Endothelial cell (in vitro differentiated cells): ENCODE data around the gene MMP13. TPM values are rescaled to one million over a fixed set of nuclear protein-coding genes. Genes with fewer than 3 reads are reported as not detected.
"Not testable (repeated sequence)": the region's sequence is repeated elsewhere in the genome, so short reads cannot be mapped to it uniquely, and the experiment has no call there.

Experiments
- DNase-seq: peaks from one replicate; pipeline ENCODE4 v3.0.0; 2021; ENCODE audit warnings: low spot score
- H3K27ac Mint-ChIP-seq: one replicate; pipeline ENCODE4 v1.8.0; 2021; ENCODE audit warnings: mixed read lengths, inconsistent platforms; ENCODE audit not compliant: unreplicated experiment
- H3K27me3 Mint-ChIP-seq: one replicate; pipeline ENCODE4 v1.8.0; 2021; ENCODE audit warnings: mild to moderate bottlenecking, moderate library complexity, mixed read lengths, inconsistent platforms; ENCODE audit not compliant: unreplicated experiment
- H3K36me3 Mint-ChIP-seq: one replicate; pipeline ENCODE4 v1.8.0; 2021; ENCODE audit warnings: mild to moderate bottlenecking, low read depth, mixed read lengths, inconsistent platforms; ENCODE audit not compliant: unreplicated experiment
- H3K4me1 Mint-ChIP-seq: one replicate; pipeline ENCODE4 v1.8.0; 2021; ENCODE audit warnings: mild to moderate bottlenecking, mixed read lengths, inconsistent platforms; ENCODE audit not compliant: unreplicated experiment
- H3K4me3 Mint-ChIP-seq: one replicate; pipeline ENCODE4 v1.8.0; 2021; ENCODE audit warnings: mild to moderate bottlenecking, mixed read lengths, inconsistent platforms; ENCODE audit not compliant: unreplicated experiment
- H3K9me3 Mint-ChIP-seq: one replicate; pipeline ENCODE4 v1.8.0; 2021; ENCODE audit warnings: mixed read lengths, inconsistent platforms; ENCODE audit not compliant: unreplicated experiment
- total RNA-seq: library from RNA; stranded (reverse); fragmentation: NEBNext Ultra II Directional; extraction: Animal tissue kit (Norgen Biotek cat#: 25700); gene quantifications from one replicate; pipeline ENCODE4 v1.2.1, GENCODE V29; 2021; ENCODE audit not compliant: unreplicated experiment
- TF ChIP-seq, protein P1 (sequence below): fragments of 200-600 bp; sonication (generic); IDR thresholded peaks from one replicate; pipeline ENCODE4 v1.5.0; 2021; ENCODE audit warnings: antibody characterized with exemption; ENCODE audit not compliant: unreplicated experiment

The MMP13 gene
- total RNA-seq, 1 donor from 2014 or later = not detected

DNA sequence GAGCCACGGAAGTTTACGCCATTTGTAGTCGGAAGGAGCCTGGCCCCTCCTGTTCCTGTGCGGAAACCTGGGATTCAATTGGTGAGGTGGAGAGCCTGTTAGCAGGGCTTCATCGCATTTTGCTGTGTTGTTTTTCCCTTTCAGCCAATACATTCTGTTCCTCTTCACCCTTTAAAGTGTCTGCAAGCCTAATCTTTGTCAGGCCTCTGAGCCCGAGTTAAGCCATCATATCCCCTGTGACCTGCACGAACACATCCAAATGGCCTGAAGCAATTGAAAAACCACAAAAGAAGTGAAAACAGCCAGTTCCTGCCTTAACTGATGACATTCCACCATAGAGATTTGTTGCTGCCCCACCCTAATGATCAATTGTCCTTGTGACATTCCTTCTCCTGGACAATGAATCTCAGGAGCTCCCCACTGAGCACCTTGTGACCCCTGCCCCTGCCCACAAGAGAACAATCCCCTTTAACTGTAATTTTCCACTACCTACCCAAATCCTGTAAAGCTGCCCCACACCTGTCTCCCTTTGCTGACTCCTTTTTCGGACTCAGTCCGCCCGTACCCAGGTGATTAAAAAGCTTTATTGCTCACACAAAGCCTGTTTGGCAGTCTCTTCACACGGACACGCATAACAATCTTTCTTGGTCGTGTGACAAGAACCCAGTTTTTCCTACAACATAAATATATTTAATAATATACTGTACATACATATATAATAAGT, 43.6 kb downstream of the MMP13 start:
- no peaks in the 10 kb centered on the region for H3K9me3 Mint-ChIP-seq
- H3K27ac Mint-ChIP-seq = no peak overlapping the region
- H3K4me3 Mint-ChIP-seq = no peak overlapping the region
- peaks cover 2% of the 10 kb centered on the region for H3K27me3 Mint-ChIP-seq
- no peaks in the 10 kb centered on the region for H3K36me3 Mint-ChIP-seq
- no peak for DNase-seq
- peaks cover 7% of the 10 kb centered on the region for H3K4me1 Mint-ChIP-seq
- TF ChIP-seq, protein P1, sequence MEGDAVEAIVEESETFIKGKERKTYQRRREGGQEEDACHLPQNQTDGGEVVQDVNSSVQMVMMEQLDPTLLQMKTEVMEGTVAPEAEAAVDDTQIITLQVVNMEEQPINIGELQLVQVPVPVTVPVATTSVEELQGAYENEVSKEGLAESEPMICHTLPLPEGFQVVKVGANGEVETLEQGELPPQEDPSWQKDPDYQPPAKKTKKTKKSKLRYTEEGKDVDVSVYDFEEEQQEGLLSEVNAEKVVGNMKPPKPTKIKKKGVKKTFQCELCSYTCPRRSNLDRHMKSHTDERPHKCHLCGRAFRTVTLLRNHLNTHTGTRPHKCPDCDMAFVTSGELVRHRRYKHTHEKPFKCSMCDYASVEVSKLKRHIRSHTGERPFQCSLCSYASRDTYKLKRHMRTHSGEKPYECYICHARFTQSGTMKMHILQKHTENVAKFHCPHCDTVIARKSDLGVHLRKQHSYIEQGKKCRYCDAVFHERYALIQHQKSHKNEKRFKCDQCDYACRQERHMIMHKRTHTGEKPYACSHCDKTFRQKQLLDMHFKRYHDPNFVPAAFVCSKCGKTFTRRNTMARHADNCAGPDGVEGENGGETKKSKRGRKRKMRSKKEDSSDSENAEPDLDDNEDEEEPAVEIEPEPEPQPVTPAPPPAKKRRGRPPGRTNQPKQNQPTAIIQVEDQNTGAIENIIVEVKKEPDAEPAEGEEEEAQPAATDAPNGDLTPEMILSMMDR = no peak

DNA sequence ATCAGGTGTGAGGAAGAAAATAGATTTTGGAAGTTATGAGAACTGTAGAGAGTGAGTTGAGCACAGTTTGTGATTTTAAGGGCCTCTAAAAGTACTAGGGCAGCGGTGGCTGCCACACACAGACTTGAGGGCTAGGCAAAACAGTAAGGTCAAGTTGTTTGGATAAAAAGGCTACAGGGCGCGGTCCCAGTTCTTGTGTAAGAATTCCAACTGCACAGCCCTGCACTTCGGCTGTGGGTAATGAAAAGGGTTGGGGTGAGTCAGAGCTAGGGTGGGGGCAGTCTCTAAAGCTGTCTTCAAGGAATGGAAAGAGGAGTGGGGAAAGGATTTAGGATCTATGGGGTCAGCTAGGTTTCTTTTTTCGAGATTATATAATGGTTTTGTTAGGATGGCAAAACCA, 49.7 kb downstream of the MMP13 start:
- not testable (repeated sequence) for DNase-seq, H3K27me3 Mint-ChIP-seq, H3K4me1 Mint-ChIP-seq, H3K4me3 Mint-ChIP-seq, H3K9me3 Mint-ChIP-seq, H3K27ac Mint-ChIP-seq, H3K36me3 Mint-ChIP-seq

DNA sequence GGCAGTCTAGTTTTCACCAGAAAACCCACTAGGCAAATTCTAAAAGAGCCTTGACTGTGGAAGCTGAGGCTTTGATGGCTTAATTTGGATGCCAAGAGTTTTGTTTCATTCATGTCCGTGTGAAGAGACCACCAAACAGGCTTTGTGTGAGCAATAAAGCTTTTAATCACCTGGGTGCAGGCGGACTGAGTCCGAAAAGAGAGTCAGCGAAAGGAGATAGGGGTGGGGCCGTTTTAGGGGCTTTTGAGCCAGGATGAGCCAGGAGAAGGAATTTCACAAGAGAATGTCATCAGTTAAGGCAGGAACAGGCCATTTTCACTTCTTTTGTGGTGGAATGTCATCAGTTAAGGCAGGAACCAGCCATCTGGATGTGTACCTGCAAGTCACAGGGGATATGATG, 51.6 kb downstream of the MMP13 start:
- not testable (repeated sequence) for H3K36me3 Mint-ChIP-seq, DNase-seq

DNA sequence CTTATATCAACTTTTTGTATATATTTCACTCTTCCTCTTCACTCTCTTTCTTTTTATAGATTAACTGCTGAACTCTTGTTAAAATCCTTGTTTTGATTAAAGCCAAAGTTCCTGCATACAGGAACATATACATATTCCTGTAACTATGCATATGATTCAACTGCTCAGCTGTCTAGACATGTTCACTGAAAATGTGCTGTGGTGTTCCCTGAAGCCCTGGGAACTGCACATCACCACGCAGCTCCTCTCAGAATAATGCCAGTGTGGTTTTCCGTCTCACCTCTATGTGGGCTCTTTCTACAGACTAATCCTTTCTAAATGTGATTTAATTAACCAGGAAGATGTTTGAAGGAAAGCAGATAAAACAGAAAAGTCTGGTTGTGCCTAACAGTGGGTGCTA, 55.2 kb downstream of the MMP13 start:
- H3K36me3 Mint-ChIP-seq = no peaks in the 10 kb centered on the region
- TF ChIP-seq, protein P1 = no peak
- H3K27me3 Mint-ChIP-seq = peaks cover 1% of the 10 kb centered on the region
- no peaks in the 10 kb centered on the region for H3K9me3 Mint-ChIP-seq
- no peaks in the 10 kb centered on the region for H3K4me1 Mint-ChIP-seq
- H3K27ac Mint-ChIP-seq = no peak overlapping the region
- no peak overlapping the region for H3K4me3 Mint-ChIP-seq
- no peak for DNase-seq

More for the DNA sequence above, 51.6 kb downstream of the MMP13 start:
- not testable (repeated sequence) for H3K4me3 Mint-ChIP-seq, H3K4me1 Mint-ChIP-seq, H3K27ac Mint-ChIP-seq, H3K27me3 Mint-ChIP-seq, H3K9me3 Mint-ChIP-seq

Other genes starting within 250 kb of the MMP13 start
- not detected for gene MMP27, start 250.0 kb downstream of the MMP13 start, total RNA-seq
- gene MMP8, start 230.8 kb downstream of the MMP13 start, total RNA-seq = not detected
- not detected for gene MMP10, start 175.1 kb downstream of the MMP13 start, total RNA-seq
- not detected for gene MMP1, start 157.6 kb downstream of the MMP13 start, total RNA-seq
- gene MMP3, start 112.1 kb downstream of the MMP13 start, total RNA-seq = not detected
- not detected for gene MMP12, start 80.8 kb downstream of the MMP13 start, total RNA-seq
- gene DCUN1D5, start 136.4 kb upstream of the MMP13 start, total RNA-seq = 28.5 TPM
- gene DYNC2H1, start 153.7 kb upstream of the MMP13 start, total RNA-seq = 7.9 TPM